Smooth muscle cell (in vitro differentiated cells): ENCODE measurements around the gene PNPLA5. TPM values are rescaled to one million over a fixed set of nuclear protein-coding genes. Genes with fewer than 3 reads are reported as not detected.

Experiments
- DNase-seq: peaks from one replicate; lab custom pipeline; 2025; ENCODE audit not compliant: unreplicated experiment; lab: John Stamatoyannopoulos, UW
- H2AFZ ChIP-seq: fragments of 200-600 bp; sonication (generic); 2 replicates; pipeline ENCODE4 v1.6.0; 2016; ENCODE audit warnings: antibody characterized with exemption, low read depth, mild to moderate bottlenecking
- H3F3A ChIP-seq: fragments of 200-600 bp; sonication (generic); 2 replicates; pipeline ENCODE4 v1.6.0; 2017; ENCODE audit warnings: antibody characterized with exemption, low read depth
- H3K27ac ChIP-seq: fragments of 200-600 bp; sonication (generic); 2 replicates; pipeline ENCODE4 v1.5.1; 2016; ENCODE audit warnings: low read depth, mild to moderate bottlenecking
- H3K27me3 ChIP-seq: fragments of 200-600 bp; sonication (generic); 2 replicates; pipeline ENCODE4 v1.6.1; 2016; ENCODE audit warnings: low read depth, mild to moderate bottlenecking
- H3K36me3 ChIP-seq: fragments of 200-600 bp; sonication (generic); 2 replicates; pipeline ENCODE4 v1.5.1; 2016; ENCODE audit warnings: low read depth
- H3K4me1 ChIP-seq: fragments of 200-600 bp; sonication (generic); 2 replicates; pipeline ENCODE4 v1.5.1; 2016; ENCODE audit warnings: low read depth
- H3K4me2 ChIP-seq: fragments of 200-600 bp; sonication (generic); 2 replicates; pipeline ENCODE4 v1.6.0; 2016; ENCODE audit warnings: mild to moderate bottlenecking
- H3K4me3 ChIP-seq: fragments of 200-600 bp; sonication (generic); 2 replicates; pipeline ENCODE4 v1.5.1; 2016; ENCODE audit warnings: mild to moderate bottlenecking
- H3K79me2 ChIP-seq: fragments of 200-600 bp; sonication (generic); 2 replicates; pipeline ENCODE4 v1.6.0; 2016; ENCODE audit warnings: low read depth, mild to moderate bottlenecking
- H3K9ac ChIP-seq: fragments of 200-600 bp; sonication (generic); 2 replicates; pipeline ENCODE4 v1.6.0; 2016; ENCODE audit warnings: low read depth
- H3K9me3 ChIP-seq: fragments of 200-600 bp; sonication (generic); replicated peaks from 2 replicates; pipeline ENCODE4 v1.5.1; 2016; ENCODE audit warnings: low read depth
- H4K20me1 ChIP-seq: fragments of 200-600 bp; sonication (generic); 2 replicates; pipeline ENCODE4 v1.6.0; 2016; ENCODE audit warnings: low read depth
- WGBS: methylation state at CpG from one replicate; pipeline ENCODE4 v1.1.7; 2016; ENCODE audit warnings: low lambda C conversion rate; 5-methylcytosine and 5-hydroxymethylcytosine counted together
- polyA plus RNA-seq: library from polyadenylated mRNA; unstranded; fragments of >200 nt; fragmentation: Nextera tagmentation; extraction: Ambion mirVana; gene quantifications from 2 replicates; pipeline ENCODE4 v1.2.1, GENCODE V29; 2016
- total RNA-seq: library from RNA; depleted of rRNA; stranded (reverse); fragments of >200 nt; gene quantifications from 2 replicates; pipeline ENCODE4 v1.2.3, GENCODE V29; 2014
- TF ChIP-seq, protein P1 (sequence below): fragments of 200-600 bp; sonication (generic); IDR thresholded peaks from 2 replicates; pipeline ENCODE4 v1.5.1; 2017; ENCODE audit warnings: borderline replicate concordance, mild to moderate bottlenecking, antibody characterized with exemption; ENCODE audit not compliant: insufficient read depth, poor library complexity, severe bottlenecking

Gene PNPLA5, protein sequence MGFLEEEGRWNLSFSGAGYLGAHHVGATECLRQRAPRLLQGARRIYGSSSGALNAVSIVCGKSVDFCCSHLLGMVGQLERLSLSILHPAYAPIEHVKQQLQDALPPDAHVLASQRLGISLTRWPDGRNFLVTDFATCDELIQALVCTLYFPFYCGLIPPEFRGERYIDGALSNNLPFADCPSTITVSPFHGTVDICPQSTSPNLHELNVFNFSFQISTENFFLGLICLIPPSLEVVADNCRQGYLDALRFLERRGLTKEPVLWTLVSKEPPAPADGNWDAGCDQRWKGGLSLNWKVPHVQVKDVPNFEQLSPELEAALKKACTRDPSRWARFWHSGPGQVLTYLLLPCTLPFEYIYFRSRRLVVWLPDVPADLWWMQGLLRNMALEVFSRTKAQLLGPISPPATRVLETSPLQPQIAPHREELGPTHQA
- total RNA-seq (not detected in 2 replicates), polyA plus RNA-seq (not detected in 2 replicates)

DNA sequence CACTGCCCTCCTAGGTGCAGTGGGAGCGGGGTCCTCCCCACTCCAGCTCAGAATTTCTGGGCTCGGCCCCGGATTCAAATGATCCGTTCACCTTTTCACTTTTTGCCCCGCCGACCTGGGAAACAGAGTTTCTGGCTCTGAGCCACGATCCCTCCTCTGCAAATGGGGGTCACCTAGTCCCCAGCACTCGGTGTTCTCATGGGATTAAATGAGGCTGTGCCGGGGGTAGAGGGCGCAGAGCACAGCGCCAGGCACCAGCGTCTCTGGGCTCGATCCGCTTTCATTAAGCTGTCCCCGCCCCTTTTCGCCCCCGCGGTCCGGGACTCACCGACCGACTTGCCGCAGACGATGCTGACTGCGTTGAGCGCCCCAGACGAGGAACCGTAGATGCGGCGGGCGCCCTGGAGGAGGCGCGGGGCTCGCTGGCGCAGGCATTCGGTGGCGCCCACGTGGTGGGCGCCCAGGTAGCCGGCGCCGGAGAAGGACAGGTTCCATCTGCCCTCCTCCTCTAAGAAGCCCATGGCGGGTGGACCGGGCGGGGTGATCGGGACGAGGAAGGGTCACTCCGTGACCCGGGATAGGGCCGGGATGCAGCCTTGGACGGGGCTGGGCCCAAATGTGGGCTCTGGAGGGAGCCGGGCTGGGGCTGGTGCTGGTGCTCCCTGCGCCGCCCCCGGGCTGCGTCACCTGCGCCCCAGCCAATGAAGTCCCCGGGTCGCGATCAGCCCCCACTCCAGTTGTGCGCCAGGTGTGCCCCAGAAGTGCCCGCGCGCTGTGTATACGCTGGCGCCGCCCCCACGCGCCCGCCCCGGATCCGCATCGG lies at the start of gene PNPLA5:
TSS of gene PNPLA5 (minus strand) at position 654 of the 823 bp plus-strand sequence. CDS start at position 521, 133 bp downstream.
- Histone ChIP-seq H3K4me3 (peak within 1 kb of the TSS; percentile 23), H3K36me3 (no peaks in the 10 kb centered on the region), H3K4me2 (peak within 1 kb of the TSS; percentile 59), H3K9ac (no peak within 1 kb of the TSS), H3K79me2 (no peaks in the 10 kb centered on the region), H3K9me3 (no peaks in the 10 kb centered on the region), H3F3A (no peaks in the 10 kb centered on the region), H4K20me1 (no peaks in the 10 kb centered on the region), H3K27ac (no peak within 1 kb of the TSS), H3K4me1 (no peaks in the 10 kb centered on the region), H3K27me3 (peaks cover 71% of the 10 kb centered on the region), H2AFZ (no peak within 1 kb of the TSS)
- DNase-seq: no peak
- TF ChIP-seq, protein P1, sequence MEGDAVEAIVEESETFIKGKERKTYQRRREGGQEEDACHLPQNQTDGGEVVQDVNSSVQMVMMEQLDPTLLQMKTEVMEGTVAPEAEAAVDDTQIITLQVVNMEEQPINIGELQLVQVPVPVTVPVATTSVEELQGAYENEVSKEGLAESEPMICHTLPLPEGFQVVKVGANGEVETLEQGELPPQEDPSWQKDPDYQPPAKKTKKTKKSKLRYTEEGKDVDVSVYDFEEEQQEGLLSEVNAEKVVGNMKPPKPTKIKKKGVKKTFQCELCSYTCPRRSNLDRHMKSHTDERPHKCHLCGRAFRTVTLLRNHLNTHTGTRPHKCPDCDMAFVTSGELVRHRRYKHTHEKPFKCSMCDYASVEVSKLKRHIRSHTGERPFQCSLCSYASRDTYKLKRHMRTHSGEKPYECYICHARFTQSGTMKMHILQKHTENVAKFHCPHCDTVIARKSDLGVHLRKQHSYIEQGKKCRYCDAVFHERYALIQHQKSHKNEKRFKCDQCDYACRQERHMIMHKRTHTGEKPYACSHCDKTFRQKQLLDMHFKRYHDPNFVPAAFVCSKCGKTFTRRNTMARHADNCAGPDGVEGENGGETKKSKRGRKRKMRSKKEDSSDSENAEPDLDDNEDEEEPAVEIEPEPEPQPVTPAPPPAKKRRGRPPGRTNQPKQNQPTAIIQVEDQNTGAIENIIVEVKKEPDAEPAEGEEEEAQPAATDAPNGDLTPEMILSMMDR: no peak
- WGBS: 3% methylated on average over 61 of the region's 72 CpGs

DNA sequence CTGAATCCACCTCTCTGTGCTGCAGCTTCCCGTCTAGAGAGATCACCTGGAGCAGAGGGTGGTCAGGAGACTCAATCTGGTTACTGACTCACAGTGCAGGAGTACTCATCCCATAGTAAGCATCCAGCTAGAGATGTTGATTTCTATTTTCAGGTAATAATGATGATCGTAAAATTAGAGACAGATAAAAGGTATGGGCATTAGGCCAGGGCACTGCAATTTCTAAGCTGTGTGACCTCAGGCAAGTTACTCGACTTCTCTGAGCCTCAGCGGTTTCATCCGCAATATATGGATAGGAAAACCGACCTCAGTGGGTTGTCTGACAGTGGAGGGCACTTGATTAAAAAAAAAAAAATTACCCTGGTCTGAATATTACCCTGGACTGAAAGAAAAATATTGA lies 49.6 kb upstream of the PNPLA5 start:
- H3K9me3 ChIP-seq: no peaks in the 10 kb centered on the region
- H3K27ac ChIP-seq: no peak overlapping the region
- 98% methylated on average over 6 of the region's 6 CpGs for WGBS
- no peaks in the 10 kb centered on the region for H4K20me1 ChIP-seq
- H3K9ac ChIP-seq: no peak overlapping the region
- TF ChIP-seq, protein P1: no peak
- no peak overlapping the region for H3K4me3 ChIP-seq
- H3K27me3 ChIP-seq: no peaks in the 10 kb centered on the region
- H2AFZ ChIP-seq: no peak overlapping the region
- H3F3A ChIP-seq: no peaks in the 10 kb centered on the region
- H3K79me2 ChIP-seq: no peaks in the 10 kb centered on the region
- DNase-seq: no peak
- H3K36me3 ChIP-seq: peaks cover 4% of the 10 kb centered on the region
- H3K4me1 ChIP-seq: no peaks in the 10 kb centered on the region
- H3K4me2 ChIP-seq: no peak overlapping the region

DNA sequence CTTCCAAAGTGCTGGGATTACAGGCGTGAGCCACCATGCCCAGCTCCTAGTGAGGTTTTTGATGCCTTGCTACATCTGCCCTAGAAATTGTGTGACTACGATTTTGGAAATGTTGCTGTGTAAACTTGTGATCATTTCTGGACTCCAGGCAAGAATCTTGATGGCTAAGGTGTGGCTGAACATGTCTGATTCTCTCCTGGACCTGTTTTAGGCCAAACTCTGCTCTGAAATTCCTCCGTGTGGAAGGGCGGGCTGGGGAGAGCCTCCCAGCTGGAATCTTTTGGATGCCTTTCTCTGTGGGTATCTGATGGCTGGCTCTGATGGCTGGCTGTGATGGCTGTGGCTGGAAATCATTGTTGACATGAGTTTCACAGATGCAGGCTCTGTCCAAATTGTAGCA lies 40.0 kb upstream of the PNPLA5 start:
- DNase-seq: no peak
- H3K9ac ChIP-seq: no peak overlapping the region
- H3K27me3 ChIP-seq: no peaks in the 10 kb centered on the region
- TF ChIP-seq, protein P1: no peak
- H3K27ac ChIP-seq: no peak overlapping the region
- no peaks in the 10 kb centered on the region for H3F3A ChIP-seq
- H3K4me3 ChIP-seq: no peak overlapping the region
- WGBS: 83% methylated on average over 4 of the region's 4 CpGs
- no peak overlapping the region for H2AFZ ChIP-seq
- H3K36me3 ChIP-seq: no peaks in the 10 kb centered on the region
- H3K79me2 ChIP-seq: no peaks in the 10 kb centered on the region
- no peaks in the 10 kb centered on the region for H3K9me3 ChIP-seq
- peaks cover 9% of the 10 kb centered on the region for H4K20me1 ChIP-seq
- no peak overlapping the region for H3K4me2 ChIP-seq
- no peaks in the 10 kb centered on the region for H3K4me1 ChIP-seq
